Smooth muscle cell (in vitro differentiated cells): ENCODE results near the gene CCSER2. TPM values are rescaled to one million over a fixed set of nuclear protein-coding genes. Genes with fewer than 3 reads are reported as not detected.

Experiments
- DNase-seq: peaks from one replicate; lab custom pipeline; 2025; ENCODE audit not compliant: unreplicated experiment; lab: John Stamatoyannopoulos, UW
- H2AFZ ChIP-seq: fragments of 200-600 bp; sonication (generic); 2 replicates; pipeline ENCODE4 v1.6.0; 2016; ENCODE audit warnings: antibody characterized with exemption, low read depth, mild to moderate bottlenecking
- H3F3A ChIP-seq: fragments of 200-600 bp; sonication (generic); 2 replicates; pipeline ENCODE4 v1.6.0; 2017; ENCODE audit warnings: antibody characterized with exemption, low read depth
- H3K27ac ChIP-seq: fragments of 200-600 bp; sonication (generic); 2 replicates; pipeline ENCODE4 v1.5.1; 2016; ENCODE audit warnings: low read depth, mild to moderate bottlenecking
- H3K27me3 ChIP-seq: fragments of 200-600 bp; sonication (generic); 2 replicates; pipeline ENCODE4 v1.6.1; 2016; ENCODE audit warnings: low read depth, mild to moderate bottlenecking
- H3K36me3 ChIP-seq: fragments of 200-600 bp; sonication (generic); 2 replicates; pipeline ENCODE4 v1.5.1; 2016; ENCODE audit warnings: low read depth
- H3K4me1 ChIP-seq: fragments of 200-600 bp; sonication (generic); 2 replicates; pipeline ENCODE4 v1.5.1; 2016; ENCODE audit warnings: low read depth
- H3K4me2 ChIP-seq: fragments of 200-600 bp; sonication (generic); 2 replicates; pipeline ENCODE4 v1.6.0; 2016; ENCODE audit warnings: mild to moderate bottlenecking
- H3K4me3 ChIP-seq: fragments of 200-600 bp; sonication (generic); 2 replicates; pipeline ENCODE4 v1.5.1; 2016; ENCODE audit warnings: mild to moderate bottlenecking
- H3K79me2 ChIP-seq: fragments of 200-600 bp; sonication (generic); 2 replicates; pipeline ENCODE4 v1.6.0; 2016; ENCODE audit warnings: low read depth, mild to moderate bottlenecking
- H3K9ac ChIP-seq: fragments of 200-600 bp; sonication (generic); 2 replicates; pipeline ENCODE4 v1.6.0; 2016; ENCODE audit warnings: low read depth
- H3K9me3 ChIP-seq: fragments of 200-600 bp; sonication (generic); replicated peaks from 2 replicates; pipeline ENCODE4 v1.5.1; 2016; ENCODE audit warnings: low read depth
- H4K20me1 ChIP-seq: fragments of 200-600 bp; sonication (generic); 2 replicates; pipeline ENCODE4 v1.6.0; 2016; ENCODE audit warnings: low read depth
- WGBS: methylation state at CpG from one replicate; pipeline ENCODE4 v1.1.7; 2016; ENCODE audit warnings: low lambda C conversion rate; 5-methylcytosine and 5-hydroxymethylcytosine counted together
- polyA plus RNA-seq: library from polyadenylated mRNA; unstranded; fragments of >200 nt; fragmentation: Nextera tagmentation; extraction: Ambion mirVana; gene quantifications from 2 replicates; pipeline ENCODE4 v1.2.1, GENCODE V29; 2016
- total RNA-seq: library from RNA; depleted of rRNA; stranded (reverse); fragments of >200 nt; gene quantifications from 2 replicates; pipeline ENCODE4 v1.2.3, GENCODE V29; 2014
- TF ChIP-seq, protein P1 (sequence below): fragments of 200-600 bp; sonication (generic); IDR thresholded peaks from 2 replicates; pipeline ENCODE4 v1.5.1; 2017; ENCODE audit warnings: borderline replicate concordance, mild to moderate bottlenecking, antibody characterized with exemption; ENCODE audit not compliant: insufficient read depth, poor library complexity, severe bottlenecking

The CCSER2 gene
- total and polyA plus RNA-seq, 2 experiments from 2014 or later = 32.8 to 42.1 TPM

DNA sequence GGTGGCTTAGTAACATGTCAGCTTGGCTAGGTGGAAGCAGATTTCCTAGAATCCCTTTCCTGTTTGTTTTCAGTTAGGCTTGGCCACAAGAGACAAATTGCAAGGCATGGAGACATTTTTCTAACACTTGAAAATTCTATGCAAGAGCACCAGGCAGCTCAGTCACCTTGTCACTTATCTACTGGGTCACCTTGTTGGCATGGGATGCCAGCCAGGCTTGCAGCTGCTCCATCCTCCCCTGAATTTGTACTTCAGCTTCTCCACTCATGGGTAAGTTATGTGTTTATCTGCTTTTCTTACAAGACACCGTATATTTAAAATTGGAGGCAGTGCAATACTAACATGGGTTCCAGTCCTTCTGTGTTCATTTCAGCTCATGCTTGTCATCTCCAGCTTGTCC is 40.2 kb upstream of the CCSER2 start:
- no peak overlapping the region for H2AFZ ChIP-seq
- TF ChIP-seq, protein P1, sequence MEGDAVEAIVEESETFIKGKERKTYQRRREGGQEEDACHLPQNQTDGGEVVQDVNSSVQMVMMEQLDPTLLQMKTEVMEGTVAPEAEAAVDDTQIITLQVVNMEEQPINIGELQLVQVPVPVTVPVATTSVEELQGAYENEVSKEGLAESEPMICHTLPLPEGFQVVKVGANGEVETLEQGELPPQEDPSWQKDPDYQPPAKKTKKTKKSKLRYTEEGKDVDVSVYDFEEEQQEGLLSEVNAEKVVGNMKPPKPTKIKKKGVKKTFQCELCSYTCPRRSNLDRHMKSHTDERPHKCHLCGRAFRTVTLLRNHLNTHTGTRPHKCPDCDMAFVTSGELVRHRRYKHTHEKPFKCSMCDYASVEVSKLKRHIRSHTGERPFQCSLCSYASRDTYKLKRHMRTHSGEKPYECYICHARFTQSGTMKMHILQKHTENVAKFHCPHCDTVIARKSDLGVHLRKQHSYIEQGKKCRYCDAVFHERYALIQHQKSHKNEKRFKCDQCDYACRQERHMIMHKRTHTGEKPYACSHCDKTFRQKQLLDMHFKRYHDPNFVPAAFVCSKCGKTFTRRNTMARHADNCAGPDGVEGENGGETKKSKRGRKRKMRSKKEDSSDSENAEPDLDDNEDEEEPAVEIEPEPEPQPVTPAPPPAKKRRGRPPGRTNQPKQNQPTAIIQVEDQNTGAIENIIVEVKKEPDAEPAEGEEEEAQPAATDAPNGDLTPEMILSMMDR = no peak
- H3K4me1 ChIP-seq = no peaks in the 10 kb centered on the region
- H3K36me3 ChIP-seq = no peaks in the 10 kb centered on the region
- no peak overlapping the region for H3K4me3 ChIP-seq
- no peak for DNase-seq
- H3K79me2 ChIP-seq = no peaks in the 10 kb centered on the region
- no peak overlapping the region for H3K27ac ChIP-seq
- WGBS = 97% methylated on average over 1 of the region's 1 CpG
- H3K9me3 ChIP-seq = no peaks in the 10 kb centered on the region
- no peaks in the 10 kb centered on the region for H3F3A ChIP-seq
- H3K4me2 ChIP-seq = no peak overlapping the region
- no peaks in the 10 kb centered on the region for H4K20me1 ChIP-seq
- H3K9ac ChIP-seq = no peak overlapping the region
- H3K27me3 ChIP-seq = no peaks in the 10 kb centered on the region

DNA sequence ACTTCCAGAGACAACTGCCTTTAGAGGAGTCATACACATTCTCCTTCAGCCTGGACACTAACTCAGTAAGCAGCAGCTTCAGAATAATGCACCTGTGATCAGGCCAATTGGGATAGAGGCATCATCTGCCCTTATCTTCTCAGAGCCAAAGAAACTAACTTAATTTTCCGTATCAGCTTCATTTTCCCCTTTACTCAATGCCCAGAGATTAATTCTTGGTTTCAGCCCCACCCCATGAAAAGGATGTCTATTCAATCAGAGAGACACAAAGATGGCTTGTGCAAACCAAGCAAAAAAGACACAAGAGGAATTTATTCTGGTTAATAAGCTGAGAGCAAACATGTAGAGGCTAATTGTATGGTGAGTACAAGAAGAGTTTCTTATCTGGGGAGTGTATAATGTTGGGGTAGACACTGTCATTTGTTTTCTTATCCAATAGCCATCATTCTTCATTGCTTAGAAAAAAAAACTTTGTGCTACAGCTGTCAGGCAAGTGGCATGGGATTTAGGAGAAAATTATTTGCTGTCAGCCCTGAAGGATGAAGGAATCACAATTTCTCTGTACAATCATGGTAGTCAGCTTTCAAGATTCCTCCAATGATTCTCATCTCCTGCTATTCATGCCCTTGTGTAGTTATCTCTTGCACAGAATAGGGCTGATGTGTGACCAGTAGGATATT is 38.7 kb upstream of the CCSER2 start:
- Histone ChIP-seq H3K27me3 (no peaks in the 10 kb centered on the region), H3K79me2 (no peaks in the 10 kb centered on the region), H3K27ac (no peak overlapping the region), H3K9ac (no peak overlapping the region), H3K4me3 (no peak overlapping the region), H3K4me2 (no peak overlapping the region), H3K9me3 (no peaks in the 10 kb centered on the region), H2AFZ (no peak overlapping the region), H3K4me1 (no peaks in the 10 kb centered on the region), H4K20me1 (no peaks in the 10 kb centered on the region), H3K36me3 (no peaks in the 10 kb centered on the region), H3F3A (no peaks in the 10 kb centered on the region)
- TF ChIP-seq, protein P1 = no peak
- WGBS = 90% methylated on average over 1 of the region's 1 CpG
- no peak for DNase-seq

DNA sequence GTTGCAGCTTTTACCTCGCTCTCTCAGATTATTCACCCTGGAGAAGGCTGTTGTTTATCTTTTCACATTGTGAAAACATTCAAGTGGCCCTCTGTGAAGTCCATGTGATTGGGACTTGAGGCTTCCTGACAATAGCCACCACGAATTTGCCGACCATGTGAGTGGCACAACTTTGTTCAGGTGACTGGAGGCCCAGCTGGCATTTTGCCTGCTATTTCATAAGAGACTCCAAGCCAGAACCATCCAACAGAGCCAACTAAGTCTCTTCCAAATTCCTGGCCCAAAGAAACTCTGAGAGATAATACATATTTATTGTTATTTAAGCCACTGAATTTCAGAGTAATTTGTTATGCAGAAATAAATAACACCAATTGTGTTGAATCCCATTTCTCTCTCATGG is 38.2 kb upstream of the CCSER2 start:
- TF ChIP-seq, protein P1 = no peak
- no peak for DNase-seq
- Histone ChIP-seq H3K36me3 (no peaks in the 10 kb centered on the region), H3F3A (no peaks in the 10 kb centered on the region), H3K79me2 (no peaks in the 10 kb centered on the region), H2AFZ (no peak overlapping the region), H3K4me2 (no peak overlapping the region), H3K9ac (no peak overlapping the region), H3K9me3 (no peaks in the 10 kb centered on the region), H3K4me3 (no peak overlapping the region), H4K20me1 (no peaks in the 10 kb centered on the region), H3K27me3 (no peaks in the 10 kb centered on the region), H3K27ac (no peak overlapping the region), H3K4me1 (no peaks in the 10 kb centered on the region)
- 83% methylated on average over 3 of the region's 3 CpGs for WGBS

DNA sequence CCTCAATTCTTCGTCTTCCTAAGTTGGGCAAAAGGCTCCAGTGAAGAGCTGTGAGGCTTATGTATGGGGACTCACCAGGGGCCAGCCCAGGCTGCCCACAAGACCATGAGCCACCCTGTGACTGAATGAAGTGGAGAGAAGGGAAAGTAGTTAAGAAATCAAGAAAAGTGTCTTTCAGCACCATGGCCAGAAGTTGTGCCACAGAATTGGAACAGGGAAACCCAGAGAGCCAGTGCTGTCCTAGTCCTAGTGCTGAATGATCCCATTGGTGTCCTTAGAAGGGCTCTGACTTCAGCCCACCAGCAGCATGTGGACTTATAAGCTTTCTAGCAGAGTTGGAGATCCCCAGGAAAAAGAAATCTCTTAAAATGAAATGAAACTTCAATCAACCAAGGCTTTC is 37.0 kb upstream of the CCSER2 start:
- H3K36me3 ChIP-seq = no peaks in the 10 kb centered on the region
- H3K4me3 ChIP-seq = no peak overlapping the region
- TF ChIP-seq, protein P1 = no peak
- H3K79me2 ChIP-seq = no peaks in the 10 kb centered on the region
- no peaks in the 10 kb centered on the region for H3F3A ChIP-seq
- H3K9me3 ChIP-seq = no peaks in the 10 kb centered on the region
- no peaks in the 10 kb centered on the region for H3K27me3 ChIP-seq
- no peak overlapping the region for H2AFZ ChIP-seq
- no peak overlapping the region for H3K27ac ChIP-seq
- H3K4me2 ChIP-seq = no peak overlapping the region
- H3K9ac ChIP-seq = no peak overlapping the region
- no peaks in the 10 kb centered on the region for H4K20me1 ChIP-seq
- 48% methylated on average over 1 of the region's 1 CpG for WGBS
- no peaks in the 10 kb centered on the region for H3K4me1 ChIP-seq
- no peak for DNase-seq
